ENCODE data around the gene AJAP1. TPM values are rescaled to one million over a fixed set of nuclear protein-coding genes. Genes with fewer than 3 reads are reported as not detected.

Gene AJAP1
- polyA plus RNA-seq, 1 of the 3 experiments (the other 2 are of a cell fraction) = not detected

DNA sequence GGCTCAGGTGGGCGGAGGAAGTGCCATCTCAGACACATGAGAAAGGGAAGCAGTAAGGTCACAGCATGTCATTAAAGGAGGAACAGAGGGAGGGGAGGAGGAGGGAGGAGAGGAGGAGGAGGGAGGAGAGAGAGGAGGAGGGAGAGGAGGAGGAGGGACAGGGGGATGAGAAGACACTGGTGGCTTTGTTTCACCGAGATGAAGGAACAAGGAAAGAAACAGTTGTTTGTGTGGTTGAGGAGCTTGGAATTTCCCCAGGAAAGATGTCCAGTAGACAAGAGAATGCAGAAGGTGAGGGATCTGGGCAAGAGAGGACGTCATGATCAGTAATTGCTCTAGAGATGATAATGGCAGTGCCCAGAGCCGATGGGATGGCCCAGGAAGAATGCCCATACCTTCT is 97.7 kb downstream of the AJAP1 start (continued):
- TF ChIP-seq, protein P1, sequence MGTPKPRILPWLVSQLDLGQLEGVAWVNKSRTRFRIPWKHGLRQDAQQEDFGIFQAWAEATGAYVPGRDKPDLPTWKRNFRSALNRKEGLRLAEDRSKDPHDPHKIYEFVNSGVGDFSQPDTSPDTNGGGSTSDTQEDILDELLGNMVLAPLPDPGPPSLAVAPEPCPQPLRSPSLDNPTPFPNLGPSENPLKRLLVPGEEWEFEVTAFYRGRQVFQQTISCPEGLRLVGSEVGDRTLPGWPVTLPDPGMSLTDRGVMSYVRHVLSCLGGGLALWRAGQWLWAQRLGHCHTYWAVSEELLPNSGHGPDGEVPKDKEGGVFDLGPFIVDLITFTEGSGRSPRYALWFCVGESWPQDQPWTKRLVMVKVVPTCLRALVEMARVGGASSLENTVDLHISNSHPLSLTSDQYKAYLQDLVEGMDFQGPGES (IDR thresholded peaks at IDR 0.05; ENCODE audit: low read depth, low read length) = no peak
- TF ChIP-seq GABPA (IDR thresholded peaks at IDR 0.05; ENCODE audit: low read depth) (no peak), NRF1 (IDR thresholded peaks at IDR 0.05; ENCODE audit: low read depth, low read length) (no peak)
- TF ChIP-seq, protein P2, sequence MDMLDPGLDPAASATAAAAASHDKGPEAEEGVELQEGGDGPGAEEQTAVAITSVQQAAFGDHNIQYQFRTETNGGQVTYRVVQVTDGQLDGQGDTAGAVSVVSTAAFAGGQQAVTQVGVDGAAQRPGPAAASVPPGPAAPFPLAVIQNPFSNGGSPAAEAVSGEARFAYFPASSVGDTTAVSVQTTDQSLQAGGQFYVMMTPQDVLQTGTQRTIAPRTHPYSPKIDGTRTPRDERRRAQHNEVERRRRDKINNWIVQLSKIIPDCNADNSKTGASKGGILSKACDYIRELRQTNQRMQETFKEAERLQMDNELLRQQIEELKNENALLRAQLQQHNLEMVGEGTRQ (IDR thresholded peaks at IDR 0.05; ENCODE audit: borderline replicate concordance, low read depth, low read length) = no peak

DNA sequence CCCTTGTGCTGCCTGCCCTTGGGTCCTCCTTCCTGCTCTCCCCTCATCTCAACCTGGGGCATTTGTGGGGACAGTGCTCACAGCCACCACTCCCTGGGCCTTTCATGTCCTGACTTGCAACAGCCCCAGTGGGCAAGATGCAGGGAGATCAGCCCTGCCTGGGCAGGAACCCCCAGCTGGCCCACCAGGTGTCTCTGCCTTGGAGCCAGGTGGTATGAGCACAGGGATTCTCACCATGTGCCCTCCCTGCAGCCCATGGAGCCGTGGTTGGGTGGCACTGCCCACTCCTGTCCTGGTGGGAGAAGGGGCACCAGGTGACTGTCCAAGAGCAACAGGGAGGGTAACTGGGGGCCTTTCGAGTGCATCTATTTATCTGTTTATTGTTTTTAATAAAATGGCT is 100.4 kb downstream of the AJAP1 start:
- no peaks in the 10 kb centered on the region for H3K9me2 ChIP-seq
- TF ChIP-seq, protein P3, sequence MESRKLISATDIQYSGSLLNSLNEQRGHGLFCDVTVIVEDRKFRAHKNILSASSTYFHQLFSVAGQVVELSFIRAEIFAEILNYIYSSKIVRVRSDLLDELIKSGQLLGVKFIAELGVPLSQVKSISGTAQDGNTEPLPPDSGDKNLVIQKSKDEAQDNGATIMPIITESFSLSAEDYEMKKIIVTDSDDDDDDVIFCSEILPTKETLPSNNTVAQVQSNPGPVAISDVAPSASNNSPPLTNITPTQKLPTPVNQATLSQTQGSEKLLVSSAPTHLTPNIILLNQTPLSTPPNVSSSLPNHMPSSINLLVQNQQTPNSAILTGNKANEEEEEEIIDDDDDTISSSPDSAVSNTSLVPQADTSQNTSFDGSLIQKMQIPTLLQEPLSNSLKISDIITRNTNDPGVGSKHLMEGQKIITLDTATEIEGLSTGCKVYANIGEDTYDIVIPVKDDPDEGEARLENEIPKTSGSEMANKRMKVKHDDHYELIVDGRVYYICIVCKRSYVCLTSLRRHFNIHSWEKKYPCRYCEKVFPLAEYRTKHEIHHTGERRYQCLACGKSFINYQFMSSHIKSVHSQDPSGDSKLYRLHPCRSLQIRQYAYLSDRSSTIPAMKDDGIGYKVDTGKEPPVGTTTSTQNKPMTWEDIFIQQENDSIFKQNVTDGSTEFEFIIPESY (IDR thresholded peaks at IDR 0.05; ENCODE audit: borderline replicate concordance, low read depth) = no peak
- TF ChIP-seq EZH2phosphoT487 (IDR thresholded peaks at IDR 0.05; ENCODE audit: borderline replicate concordance, low read depth) (no peak), FOXM1 (IDR thresholded peaks at IDR 0.05; ENCODE audit: low read depth) (no peak), FOXJ3 (CRISPR knock-in tag; IDR thresholded peaks at IDR 0.05) (no peak), SMC3 (IDR thresholded peaks at IDR 0.05; ENCODE audit: low read depth, low read length) (no peak), TEAD4 (IDR thresholded peaks at IDR 0.05; ENCODE audit: borderline replicate concordance, insufficient read depth) (no peak), FOSL2 (IDR thresholded peaks at IDR 0.05; ENCODE audit: borderline replicate concordance, low read depth) (no peak), MEF2A (IDR thresholded peaks at IDR 0.05; ENCODE audit: borderline replicate concordance, low read depth) (no peak)
- TF ChIP-seq, protein P4, sequence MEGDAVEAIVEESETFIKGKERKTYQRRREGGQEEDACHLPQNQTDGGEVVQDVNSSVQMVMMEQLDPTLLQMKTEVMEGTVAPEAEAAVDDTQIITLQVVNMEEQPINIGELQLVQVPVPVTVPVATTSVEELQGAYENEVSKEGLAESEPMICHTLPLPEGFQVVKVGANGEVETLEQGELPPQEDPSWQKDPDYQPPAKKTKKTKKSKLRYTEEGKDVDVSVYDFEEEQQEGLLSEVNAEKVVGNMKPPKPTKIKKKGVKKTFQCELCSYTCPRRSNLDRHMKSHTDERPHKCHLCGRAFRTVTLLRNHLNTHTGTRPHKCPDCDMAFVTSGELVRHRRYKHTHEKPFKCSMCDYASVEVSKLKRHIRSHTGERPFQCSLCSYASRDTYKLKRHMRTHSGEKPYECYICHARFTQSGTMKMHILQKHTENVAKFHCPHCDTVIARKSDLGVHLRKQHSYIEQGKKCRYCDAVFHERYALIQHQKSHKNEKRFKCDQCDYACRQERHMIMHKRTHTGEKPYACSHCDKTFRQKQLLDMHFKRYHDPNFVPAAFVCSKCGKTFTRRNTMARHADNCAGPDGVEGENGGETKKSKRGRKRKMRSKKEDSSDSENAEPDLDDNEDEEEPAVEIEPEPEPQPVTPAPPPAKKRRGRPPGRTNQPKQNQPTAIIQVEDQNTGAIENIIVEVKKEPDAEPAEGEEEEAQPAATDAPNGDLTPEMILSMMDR (IDR thresholded peaks at IDR 0.05) = no peak
- TF ChIP-seq, protein P5, sequence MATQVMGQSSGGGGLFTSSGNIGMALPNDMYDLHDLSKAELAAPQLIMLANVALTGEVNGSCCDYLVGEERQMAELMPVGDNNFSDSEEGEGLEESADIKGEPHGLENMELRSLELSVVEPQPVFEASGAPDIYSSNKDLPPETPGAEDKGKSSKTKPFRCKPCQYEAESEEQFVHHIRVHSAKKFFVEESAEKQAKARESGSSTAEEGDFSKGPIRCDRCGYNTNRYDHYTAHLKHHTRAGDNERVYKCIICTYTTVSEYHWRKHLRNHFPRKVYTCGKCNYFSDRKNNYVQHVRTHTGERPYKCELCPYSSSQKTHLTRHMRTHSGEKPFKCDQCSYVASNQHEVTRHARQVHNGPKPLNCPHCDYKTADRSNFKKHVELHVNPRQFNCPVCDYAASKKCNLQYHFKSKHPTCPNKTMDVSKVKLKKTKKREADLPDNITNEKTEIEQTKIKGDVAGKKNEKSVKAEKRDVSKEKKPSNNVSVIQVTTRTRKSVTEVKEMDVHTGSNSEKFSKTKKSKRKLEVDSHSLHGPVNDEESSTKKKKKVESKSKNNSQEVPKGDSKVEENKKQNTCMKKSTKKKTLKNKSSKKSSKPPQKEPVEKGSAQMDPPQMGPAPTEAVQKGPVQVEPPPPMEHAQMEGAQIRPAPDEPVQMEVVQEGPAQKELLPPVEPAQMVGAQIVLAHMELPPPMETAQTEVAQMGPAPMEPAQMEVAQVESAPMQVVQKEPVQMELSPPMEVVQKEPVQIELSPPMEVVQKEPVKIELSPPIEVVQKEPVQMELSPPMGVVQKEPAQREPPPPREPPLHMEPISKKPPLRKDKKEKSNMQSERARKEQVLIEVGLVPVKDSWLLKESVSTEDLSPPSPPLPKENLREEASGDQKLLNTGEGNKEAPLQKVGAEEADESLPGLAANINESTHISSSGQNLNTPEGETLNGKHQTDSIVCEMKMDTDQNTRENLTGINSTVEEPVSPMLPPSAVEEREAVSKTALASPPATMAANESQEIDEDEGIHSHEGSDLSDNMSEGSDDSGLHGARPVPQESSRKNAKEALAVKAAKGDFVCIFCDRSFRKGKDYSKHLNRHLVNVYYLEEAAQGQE (IDR thresholded peaks at IDR 0.05; ENCODE audit: low read depth, low read length) = no peak
- TF ChIP-seq, protein P2 (IDR thresholded peaks at IDR 0.05; ENCODE audit: borderline replicate concordance, low read depth, low read length) = no peak
- TF ChIP-seq, protein P6, sequence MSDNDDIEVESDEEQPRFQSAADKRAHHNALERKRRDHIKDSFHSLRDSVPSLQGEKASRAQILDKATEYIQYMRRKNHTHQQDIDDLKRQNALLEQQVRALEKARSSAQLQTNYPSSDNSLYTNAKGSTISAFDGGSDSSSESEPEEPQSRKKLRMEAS (IDR thresholded peaks at IDR 0.05; ENCODE audit: low read depth) = no peak
- H3K4me1 ChIP-seq (ENCODE audit: control insufficient read depth in 1 of 2, insufficient read depth in 2 of 2, low read depth in 1 of 2, low read length in 1 of 2) = no peaks in the 10 kb centered on the region; a peak in 1 of 4 replicates
- H4K20me1 ChIP-seq (ENCODE audit: insufficient read depth) = no peaks in the 10 kb centered on the region
- no peak overlapping the region for H3K27ac ChIP-seq (ENCODE audit: low read depth in 2 of 2, low read length in 1 of 2)
- WGBS (ENCODE audit: low lambda C conversion rate) = no CpG with 5 or more reads among the region's 2 CpGs
- H3K9ac ChIP-seq = no peak overlapping the region
- no peak overlapping the region for H3K4me2 ChIP-seq
- H3K36me3 ChIP-seq (replicated peaks in 1 of 2; ENCODE audit: control insufficient read depth in 1 of 2, insufficient read depth in 2 of 2, low read length in 1 of 2) = no peaks in the 10 kb centered on the region
- no peaks in the 10 kb centered on the region for H3F3A ChIP-seq (replicated peaks; ENCODE audit: insufficient read depth)
- POLR2A ChIA-PET = no interaction called here
- no peak for DNase-seq
- H3K27me3 ChIP-seq (ENCODE audit: insufficient read depth) = no peaks in the 10 kb centered on the region
- CTCF ChIA-PET = interaction anchor here (1.4 kb wide), 1 partner anchor 27 kb away, joined by 3 read pairs; no protein-coding TSS in a partner anchor
- H3K4me3 ChIP-seq (ENCODE audit: low read depth in 2 of 2, low read length in 1 of 2) = no peak overlapping the region
- no peaks in the 10 kb centered on the region for H3K79me2 ChIP-seq (ENCODE audit: insufficient read depth)
- H2AFZ ChIP-seq (ENCODE audit: low read depth) = no peak overlapping the region
- no peaks in the 10 kb centered on the region for H3K9me3 ChIP-seq

All from SK-N-SH (cell line).